HepG2 (cell line): Measurements from ENCODE around the gene CHST11.

Experiments
- BHLHE40 ChIP-seq: IDR thresholded peaks from 2 replicates; pipeline ENCODE4 v1.6.1; 2011; ENCODE audit warnings: low read length, improper control_type of control experiment
- BRD4 ChIP-seq: sonication (generic); formaldehyde crosslinking; IDR thresholded peaks from 2 replicates; pipeline ENCODE4 v1.4.0; 2020; ENCODE audit warnings: missing genetic modification reagents
- CHD2 ChIP-seq: IDR thresholded peaks from 2 replicates; pipeline ENCODE4 v1.6.1; 2011; ENCODE audit warnings: low read depth, low read length, improper control_type of control experiment
- EZH2 ChIP-seq: conservative IDR thresholded peaks from 2 replicates; pipeline ENCODE4 v1.6.1; 2012; ENCODE audit warnings: mild to moderate bottlenecking, low read depth, low read length, moderate library complexity
- FOXK1 ChIP-seq: sonication (generic); formaldehyde crosslinking; IDR thresholded peaks from 2 replicates; pipeline ENCODE4 v1.4.0; 2020; ENCODE audit warnings: low read depth, missing genetic modification reagents, borderline replicate concordance
- SMYD3 ChIP-seq: sonication (generic); formaldehyde crosslinking; IDR thresholded peaks from 2 replicates; pipeline ENCODE4 v1.8.1; 2023; ENCODE audit warnings: mild to moderate bottlenecking, missing genetic modification reagents
- TAF1 ChIP-seq: sonication (generic); formaldehyde crosslinking; IDR thresholded peaks from 2 replicates; pipeline ENCODE4 v1.4.0; 2020; ENCODE audit warnings: missing genetic modification reagents
- TF ChIP-seq, protein P1 (sequence below): sonication (generic); formaldehyde crosslinking; IDR thresholded peaks from 2 replicates; pipeline ENCODE4 v1.5.0; 2020; ENCODE audit warnings: mild to moderate bottlenecking, missing genetic modification reagents, moderate library complexity
- TF ChIP-seq, protein P2 (sequence below): IDR thresholded peaks from 2 replicates; pipeline ENCODE4 v1.6.1; 2016; ENCODE audit warnings: low read depth, control low read depth

DNA sequence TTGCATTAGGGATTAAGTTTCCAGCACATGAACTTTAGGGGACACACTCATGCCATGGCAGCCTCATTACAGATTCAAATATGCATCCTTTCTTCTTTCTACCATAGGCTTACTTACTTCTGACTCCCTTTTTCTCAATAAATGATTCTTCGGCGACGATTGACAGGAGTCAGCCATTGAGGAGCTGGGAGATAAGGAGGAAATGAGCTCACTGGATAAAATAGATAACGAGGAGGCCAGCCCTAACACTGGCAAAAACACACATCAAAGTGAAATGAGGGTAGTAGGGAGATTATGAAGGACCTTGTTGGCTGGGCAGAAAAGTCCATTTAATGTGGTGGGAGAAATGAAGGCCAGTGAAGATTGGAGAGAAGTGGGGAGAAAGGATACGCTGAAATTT lies 329.1 kb downstream of the CHST11 start:
- TF ChIP-seq FOXK1 (CRISPR knock-in tag) (no peak), EZH2 (no peak), CHD2 (no peak), SMYD3 (CRISPR knock-in tag) (no peak), BRD4 (CRISPR knock-in tag) (no peak), TAF1 (CRISPR knock-in tag) (no peak), BHLHE40 (no peak)
- TF ChIP-seq, protein P1, sequence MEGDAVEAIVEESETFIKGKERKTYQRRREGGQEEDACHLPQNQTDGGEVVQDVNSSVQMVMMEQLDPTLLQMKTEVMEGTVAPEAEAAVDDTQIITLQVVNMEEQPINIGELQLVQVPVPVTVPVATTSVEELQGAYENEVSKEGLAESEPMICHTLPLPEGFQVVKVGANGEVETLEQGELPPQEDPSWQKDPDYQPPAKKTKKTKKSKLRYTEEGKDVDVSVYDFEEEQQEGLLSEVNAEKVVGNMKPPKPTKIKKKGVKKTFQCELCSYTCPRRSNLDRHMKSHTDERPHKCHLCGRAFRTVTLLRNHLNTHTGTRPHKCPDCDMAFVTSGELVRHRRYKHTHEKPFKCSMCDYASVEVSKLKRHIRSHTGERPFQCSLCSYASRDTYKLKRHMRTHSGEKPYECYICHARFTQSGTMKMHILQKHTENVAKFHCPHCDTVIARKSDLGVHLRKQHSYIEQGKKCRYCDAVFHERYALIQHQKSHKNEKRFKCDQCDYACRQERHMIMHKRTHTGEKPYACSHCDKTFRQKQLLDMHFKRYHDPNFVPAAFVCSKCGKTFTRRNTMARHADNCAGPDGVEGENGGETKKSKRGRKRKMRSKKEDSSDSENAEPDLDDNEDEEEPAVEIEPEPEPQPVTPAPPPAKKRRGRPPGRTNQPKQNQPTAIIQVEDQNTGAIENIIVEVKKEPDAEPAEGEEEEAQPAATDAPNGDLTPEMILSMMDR (CRISPR knock-in tag), result no peak
- TF ChIP-seq, protein P2, sequence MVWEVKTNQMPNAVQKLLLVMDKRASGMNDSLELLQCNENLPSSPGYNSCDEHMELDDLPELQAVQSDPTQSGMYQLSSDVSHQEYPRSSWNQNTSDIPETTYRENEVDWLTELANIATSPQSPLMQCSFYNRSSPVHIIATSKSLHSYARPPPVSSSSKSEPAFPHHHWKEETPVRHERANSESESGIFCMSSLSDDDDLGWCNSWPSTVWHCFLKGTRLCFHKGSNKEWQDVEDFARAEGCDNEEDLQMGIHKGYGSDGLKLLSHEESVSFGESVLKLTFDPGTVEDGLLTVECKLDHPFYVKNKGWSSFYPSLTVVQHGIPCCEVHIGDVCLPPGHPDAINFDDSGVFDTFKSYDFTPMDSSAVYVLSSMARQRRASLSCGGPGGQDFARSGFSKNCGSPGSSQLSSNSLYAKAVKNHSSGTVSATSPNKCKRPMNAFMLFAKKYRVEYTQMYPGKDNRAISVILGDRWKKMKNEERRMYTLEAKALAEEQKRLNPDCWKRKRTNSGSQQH (CRISPR knock-in tag), result no peak
